Mesothelial cell of epicardium (in vitro differentiated cells): ENCODE data around the gene SLC30A2. TPM values are rescaled to one million over a fixed set of nuclear protein-coding genes. Genes with fewer than 3 reads are reported as not detected.

Source experiments
- DNase-seq, 2 experiments: peaks; one replicate each; pipeline ENCODE4 v3.0.0; 2021; ENCODE audit warnings: low spot score in 2 of 2; ENCODE audit not compliant: unreplicated experiment in 2 of 2
- H3K27ac Mint-ChIP-seq: 2 replicates; pipeline ENCODE4 v1.8.0; 2021; ENCODE audit warnings: mixed read lengths
- H3K27me3 Mint-ChIP-seq: 2 replicates; pipeline ENCODE4 v1.8.0; 2021; ENCODE audit warnings: low read depth, mixed read lengths
- H3K36me3 Mint-ChIP-seq: 2 replicates; pipeline ENCODE4 v1.8.0; 2021; ENCODE audit warnings: mixed read lengths
- H3K4me1 Mint-ChIP-seq: 2 replicates; pipeline ENCODE4 v1.8.0; 2021; ENCODE audit warnings: mixed read lengths
- H3K4me3 Mint-ChIP-seq: 2 replicates; pipeline ENCODE4 v1.8.0; 2021; ENCODE audit warnings: mild to moderate bottlenecking, moderate library complexity, mixed read lengths
- H3K9me3 Mint-ChIP-seq: 2 replicates; pipeline ENCODE4 v1.8.0; 2021; ENCODE audit warnings: mixed read lengths
- CTCF ChIP-seq: fragments of 200-600 bp; sonication (generic); IDR thresholded peaks from one replicate; pipeline ENCODE4 v1.5.0; 2021; ENCODE audit warnings: antibody characterized with exemption; ENCODE audit not compliant: unreplicated experiment
- total RNA-seq: library from RNA; stranded (reverse); gene quantifications from 3 replicates; pipeline ENCODE4 v1.2.1, GENCODE V29; 2021

The SLC30A2 gene
- total RNA-seq, 1 donor from 2014 or later, result 10.3 TPM

- DNase-seq, result no peak
- no peak overlapping the region for H3K4me3 Mint-ChIP-seq
- no peak for TF ChIP-seq CTCF
- no peak overlapping the region for H3K27ac Mint-ChIP-seq
- no peaks in the 10 kb centered on the region for H3K27me3 Mint-ChIP-seq
- H3K4me1 Mint-ChIP-seq, result peaks cover 7% of the 10 kb centered on the region
- H3K36me3 Mint-ChIP-seq, result peaks cover 15% of the 10 kb centered on the region
- no peaks in the 10 kb centered on the region for H3K9me3 Mint-ChIP-seq
These were observed 56.3 kb downstream of the SLC30A2 start for GRCh38 chr1:25989440-25990234.

GRCh38 chr1:25987951-25988350 lies 58.0 kb downstream of the SLC30A2 start:
- Mint-ChIP-seq H3K36me3 (peaks cover 24% of the 10 kb centered on the region), H3K27ac (no peak overlapping the region), H3K9me3 (no peaks in the 10 kb centered on the region), H3K27me3 (no peaks in the 10 kb centered on the region), H3K4me1 (peaks cover 7% of the 10 kb centered on the region), H3K4me3 (no peak overlapping the region)
- TF ChIP-seq CTCF, result no peak
- DNase-seq, result no peak

Other genes with a start within 250 kb of the SLC30A2 start
- 71.6 to 74.1 TPM (median 72.8 TPM) in 3 replicates for gene SELENON, start 245.9 kb downstream of the SLC30A2 start, total RNA-seq
- gene MTFR1L, start 226.2 kb downstream of the SLC30A2 start, total RNA-seq, result 74.3 to 76.6 TPM (median 74.7 TPM) in 3 replicates
- gene AUNIP, start 186.7 kb downstream of the SLC30A2 start, total RNA-seq, result 2.4 to 2.8 TPM (median 2.7 TPM) in 3 replicates
- 24.0 to 26.8 TPM (median 24.0 TPM) in 3 replicates for gene PAQR7, start 170.4 kb downstream of the SLC30A2 start, total RNA-seq
- 464 to 480 TPM (median 472 TPM) in 3 replicates for gene STMN1, start 139.7 kb downstream of the SLC30A2 start, total RNA-seq
- gene PAFAH2, start 48.1 kb downstream of the SLC30A2 start, total RNA-seq, result 8.7 to 9.9 TPM (median 9.1 TPM) in 3 replicates
- 6.9 to 8.2 TPM (median 7.1 TPM) in 3 replicates for gene EXTL1, start 24.3 kb downstream of the SLC30A2 start, total RNA-seq
- 1.4 to 1.9 TPM (median 1.7 TPM) in 3 replicates for gene TRIM63, start 21.5 kb upstream of the SLC30A2 start, total RNA-seq
- 18.3 to 19.4 TPM (median 19.1 TPM) in 3 replicates for gene PDIK1L, start 65.7 kb upstream of the SLC30A2 start, total RNA-seq
- gene FAM110D, start 113.0 kb upstream of the SLC30A2 start, total RNA-seq, result 0.58 to 0.84 TPM (median 0.69 TPM) in 3 replicates
- not detected in 3 replicates for gene C1orf232, start 122.8 kb upstream of the SLC30A2 start, total RNA-seq
- 27.1 to 28.7 TPM (median 28.6 TPM) in 3 replicates for gene ZNF593, start 123.8 kb upstream of the SLC30A2 start, total RNA-seq
- gene ZNF593OS, start 125.7 kb upstream of the SLC30A2 start, total RNA-seq, result not detected in 3 replicates
- gene CNKSR1, start 131.4 kb upstream of the SLC30A2 start, total RNA-seq, result 50.2 to 53.9 TPM (median 52.2 TPM) in 3 replicates
- gene CATSPER4, start 144.5 kb upstream of the SLC30A2 start, total RNA-seq, result 0.27 to 0.38 TPM (median 0.29 TPM) in 3 replicates
- gene CEP85, start 188.1 kb upstream of the SLC30A2 start, total RNA-seq, result 18.2 to 22.7 TPM (median 20.3 TPM) in 3 replicates
- 35.6 to 37.4 TPM (median 36.3 TPM) in 3 replicates for gene SH3BGRL3, start 234.0 kb upstream of the SLC30A2 start, total RNA-seq